ENCODE data around the gene SECISBP2.

DNA sequence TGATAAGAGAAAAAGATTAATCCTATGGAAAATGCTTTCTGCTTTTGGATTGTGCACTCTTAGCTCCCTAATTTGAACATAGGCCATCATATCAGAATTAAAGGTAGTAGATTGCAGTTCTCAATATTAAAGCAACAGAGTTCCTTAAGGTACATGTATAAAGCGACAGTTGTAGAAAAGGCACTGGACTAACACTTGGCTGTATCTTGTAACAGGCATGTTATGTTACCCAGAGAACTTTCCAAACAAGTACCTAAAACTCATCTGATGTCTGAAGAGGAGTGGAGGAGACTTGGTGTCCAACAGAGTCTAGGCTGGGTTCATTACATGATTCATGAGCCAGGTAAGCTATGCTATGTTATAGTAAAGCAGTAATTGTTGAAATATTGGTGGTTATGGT lies 3.3 kb upstream of the SECISBP2 start:
- TF ChIP-seq CTCF (IDR thresholded peaks at IDR 0.05; ENCODE audit: insufficient read depth, low read length, poor library complexity, severe bottlenecking) (no peak), EZH2phosphoT487 (conservative IDR thresholded peaks at IDR 0.05; ENCODE audit: low read length) (no peak)

Data from SU-DHL-6 (cell line).